Muscle of leg (tissue), 11 donors: ENCODE data around the gene KLHL35. TPM values are rescaled to one million over a fixed set of nuclear protein-coding genes. Genes with fewer than 3 reads are reported as not detected.

ENCODE experiments used
- DNase-seq: peaks from one replicate; pipeline ENCODE4 v3.0.0; 2013
- H3K27ac ChIP-seq: one replicate; pipeline ENCODE4 v1.5.1; 2013; ENCODE audit warnings: mild to moderate bottlenecking, low read length, control low read depth
- H3K27me3 ChIP-seq: one replicate; pipeline ENCODE4 v1.6.1; 2013; ENCODE audit warnings: low read length; ENCODE audit not compliant: control insufficient read depth, insufficient read depth
- H3K36me3 ChIP-seq: one replicate; pipeline ENCODE4 v1.6.1; 2013; ENCODE audit warnings: low read length; ENCODE audit not compliant: control insufficient read depth, insufficient read depth
- H3K4me1 ChIP-seq: one replicate; pipeline ENCODE4 v1.6.1; 2013; ENCODE audit warnings: low read length; ENCODE audit not compliant: control insufficient read depth, insufficient read depth
- H3K4me3 ChIP-seq: one replicate; pipeline ENCODE4 v1.5.1; 2013; ENCODE audit warnings: low read length, control low read depth
- H3K9me3 ChIP-seq: replicated peaks from 2 replicates; pipeline ENCODE4 v1.6.1; 2013; ENCODE audit warnings: low read depth, low read length; ENCODE audit not compliant: control insufficient read depth
- WGBS: methylation state at CpG from one replicate; pipeline ENCODE4 v1.1.5; 2013; ENCODE audit warnings: missing lambda C conversion rate; ENCODE audit not compliant: insufficient coverage; 5-methylcytosine and 5-hydroxymethylcytosine counted together
- polyA plus RNA-seq, 8 donors: library from polyadenylated mRNA; unstranded; fragments of 120-200 nt; gene quantifications; one replicate each; pipeline versions ENCODE4 v1.2.1 to v1.2.3, GENCODE V29; 2013; ENCODE audit warnings: inconsistent platforms in 1 of 8, low replicate concordance in 1 of 8; ENCODE audit not compliant: insufficient read length in 8 of 8, insufficient read depth in 1 of 8
- total RNA-seq: library from RNA; stranded (reverse); fragments of 120-200 nt; gene quantifications from one replicate; pipeline ENCODE4 v1.2.4, GENCODE V29; 2013

The KLHL35 gene
- total and polyA plus RNA-seq, 9 donors = 2.3 to 6.5 (median 4.2) TPM

DNA sequence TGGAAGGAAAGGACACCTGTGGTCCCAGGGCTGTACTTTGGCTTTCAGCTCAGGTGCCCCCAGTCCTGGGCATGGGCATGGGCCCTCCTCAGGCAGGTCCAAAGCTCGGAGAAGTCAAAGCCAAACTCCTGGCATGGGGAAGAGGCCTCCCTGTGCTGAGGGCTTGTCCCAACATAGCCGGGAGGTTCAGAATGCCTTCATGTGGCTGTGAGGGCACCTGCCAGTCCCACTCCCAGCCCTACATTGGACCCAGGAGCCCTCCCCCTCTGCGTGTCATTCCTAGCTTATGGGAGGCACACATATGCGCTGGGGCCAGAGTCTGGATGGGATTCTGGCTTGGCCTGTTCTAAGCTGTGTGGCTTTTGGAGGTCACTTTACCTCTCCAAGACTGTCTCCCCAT, 1.0 kb upstream of the KLHL35 start:
- Histone ChIP-seq H3K4me1 (peaks cover 30% of the 10 kb centered on the region), H3K27ac (no peak overlapping the region), H3K9me3 (peaks cover 5% of the 10 kb centered on the region), H3K4me3 (no peak overlapping the region), H3K27me3 (peaks cover 39% of the 10 kb centered on the region), H3K36me3 (peaks cover 3% of the 10 kb centered on the region)
- no peak for DNase-seq
- WGBS = 70% methylated on average over 2 of the region's 4 CpGs

DNA sequence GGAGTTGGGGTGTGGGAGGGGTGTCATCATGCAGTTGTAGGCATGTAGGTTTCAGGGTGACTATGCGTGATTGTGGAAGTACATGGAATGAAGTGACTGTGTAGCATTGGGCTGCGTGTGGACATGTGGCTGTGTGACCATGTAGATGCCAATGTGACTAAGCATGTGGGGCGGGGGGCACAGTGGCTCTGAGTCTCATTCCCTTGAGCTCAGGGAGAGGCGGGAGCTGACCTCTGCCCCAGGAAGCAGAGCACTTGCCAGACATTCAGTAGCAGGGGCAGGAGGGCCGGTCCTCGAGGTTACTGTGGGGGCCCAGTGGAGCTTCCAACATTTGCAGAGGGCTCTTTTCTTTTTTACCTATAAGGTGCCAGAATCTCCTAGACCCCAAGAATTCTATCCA, 440 bp upstream of the KLHL35 start:
- H3K27me3 ChIP-seq = peaks cover 45% of the 10 kb centered on the region
- DNase-seq = no peak
- peaks cover 3% of the 10 kb centered on the region for H3K36me3 ChIP-seq
- 81% methylated on average over 5 of the region's 6 CpGs for WGBS
- H3K4me1 ChIP-seq = peaks cover 31% of the 10 kb centered on the region
- H3K4me3 ChIP-seq = no peak overlapping the region
- no peak overlapping the region for H3K27ac ChIP-seq
- H3K9me3 ChIP-seq = peaks cover 5% of the 10 kb centered on the region

GRCh38 chr11:75431533-75432525, 1.2 kb downstream of the KLHL35 start:
- Histone ChIP-seq H3K9me3 (peaks cover 5% of the 10 kb centered on the region), H3K4me1 (peaks cover 26% of the 10 kb centered on the region), H3K4me3 (no peak overlapping the region), H3K36me3 (peaks cover 3% of the 10 kb centered on the region), H3K27ac (no peak overlapping the region), H3K27me3 (peaks cover 57% of the 10 kb centered on the region)
- 23% methylated on average over 7 of the region's 16 CpGs for WGBS
- no peak for DNase-seq

GRCh38 chr11:75430714-75431532, 2.1 kb downstream of the KLHL35 start:
- DNase-seq = no peak
- H3K27me3 ChIP-seq = peaks cover 57% of the 10 kb centered on the region
- WGBS = 24% methylated on average over 28 of the region's 32 CpGs
- peak overlapping the region; percentile 21 for H3K4me3 ChIP-seq
- H3K27ac ChIP-seq = no peak overlapping the region
- peaks cover 3% of the 10 kb centered on the region for H3K36me3 ChIP-seq
- peaks cover 5% of the 10 kb centered on the region for H3K9me3 ChIP-seq
- peaks cover 26% of the 10 kb centered on the region for H3K4me1 ChIP-seq

DNA sequence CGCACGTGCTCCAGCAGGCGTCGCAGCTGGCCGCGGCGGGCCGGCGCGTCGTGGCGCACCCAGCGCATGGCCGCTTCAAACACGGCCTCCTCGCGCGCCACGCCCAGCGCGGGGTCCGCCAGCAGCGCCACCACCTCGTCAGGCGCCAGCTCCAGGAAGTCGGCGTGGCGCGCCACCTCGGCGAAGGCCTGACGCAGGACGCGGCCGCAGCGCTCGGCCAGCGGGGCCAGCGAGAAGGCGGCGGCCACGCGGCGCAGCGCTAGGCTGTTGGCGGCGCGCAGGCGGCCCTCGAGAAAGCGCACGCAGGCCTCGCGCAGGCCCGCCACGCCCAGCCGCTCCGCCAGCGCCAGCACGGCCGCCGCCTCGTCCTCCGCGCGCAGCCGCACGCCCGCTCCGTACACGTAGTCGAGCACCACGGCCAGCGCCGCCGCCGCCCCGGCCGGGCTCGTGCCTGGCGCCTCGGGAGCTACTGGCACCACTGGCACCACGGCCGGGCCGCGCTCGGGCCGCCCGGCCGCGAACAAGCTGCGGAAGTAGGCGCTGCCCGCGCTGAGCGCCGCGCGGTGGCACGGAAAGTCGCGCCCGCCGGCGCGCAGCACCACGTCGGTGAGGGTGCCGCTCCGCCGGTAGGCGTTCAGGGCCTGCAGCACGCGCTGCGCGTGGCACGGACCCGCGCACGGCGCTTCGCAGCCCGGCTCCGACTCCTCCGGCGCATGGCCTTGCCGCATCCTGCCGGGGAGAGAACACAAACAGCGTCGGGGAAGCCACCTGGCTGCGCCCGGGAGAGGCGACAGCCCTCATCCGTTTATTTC, 2.9 kb downstream of the KLHL35 start:
- Histone ChIP-seq H3K4me1 (peaks cover 26% of the 10 kb centered on the region), H3K27me3 (peaks cover 57% of the 10 kb centered on the region), H3K27ac (no peak overlapping the region), H3K9me3 (peaks cover 5% of the 10 kb centered on the region), H3K4me3 (peak overlapping the region; percentile 21), H3K36me3 (peaks cover 1% of the 10 kb centered on the region)
- peak; percentile 83 for DNase-seq
- under 1% methylated on average over 134 of the region's 134 CpGs for WGBS

DNA sequence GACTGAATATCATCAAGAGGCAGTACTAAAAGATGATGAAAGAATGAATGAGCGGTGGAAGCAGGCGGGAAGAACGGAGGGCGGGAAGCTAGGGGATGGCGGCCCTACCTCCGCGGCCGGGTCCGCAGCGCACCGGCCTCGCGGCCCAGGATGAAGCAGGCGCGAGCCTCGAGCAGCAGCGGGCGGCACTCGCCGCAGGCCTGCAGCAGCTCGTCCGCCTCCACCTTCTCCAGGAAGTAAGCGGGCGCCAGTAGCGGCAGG, 3.4 kb downstream of the KLHL35 start:
- Histone ChIP-seq H3K36me3 (no peaks in the 10 kb centered on the region), H3K4me3 (no peak overlapping the region), H3K4me1 (peaks cover 26% of the 10 kb centered on the region), H3K9me3 (peaks cover 5% of the 10 kb centered on the region), H3K27ac (no peak overlapping the region), H3K27me3 (peaks cover 57% of the 10 kb centered on the region)
- WGBS = 13% methylated on average over 25 of the region's 25 CpGs
- no peak for DNase-seq

GRCh38 chr11:75428989-75429640, 3.9 kb downstream of the KLHL35 start:
- H3K36me3 ChIP-seq = peaks cover 2% of the 10 kb centered on the region
- peaks cover 27% of the 10 kb centered on the region for H3K4me1 ChIP-seq
- H3K27me3 ChIP-seq = peaks cover 57% of the 10 kb centered on the region
- no peak overlapping the region for H3K27ac ChIP-seq
- no peak overlapping the region for H3K4me3 ChIP-seq
- 74% methylated on average over 16 of the region's 16 CpGs for WGBS
- peaks cover 5% of the 10 kb centered on the region for H3K9me3 ChIP-seq
- DNase-seq = no peak

DNA sequence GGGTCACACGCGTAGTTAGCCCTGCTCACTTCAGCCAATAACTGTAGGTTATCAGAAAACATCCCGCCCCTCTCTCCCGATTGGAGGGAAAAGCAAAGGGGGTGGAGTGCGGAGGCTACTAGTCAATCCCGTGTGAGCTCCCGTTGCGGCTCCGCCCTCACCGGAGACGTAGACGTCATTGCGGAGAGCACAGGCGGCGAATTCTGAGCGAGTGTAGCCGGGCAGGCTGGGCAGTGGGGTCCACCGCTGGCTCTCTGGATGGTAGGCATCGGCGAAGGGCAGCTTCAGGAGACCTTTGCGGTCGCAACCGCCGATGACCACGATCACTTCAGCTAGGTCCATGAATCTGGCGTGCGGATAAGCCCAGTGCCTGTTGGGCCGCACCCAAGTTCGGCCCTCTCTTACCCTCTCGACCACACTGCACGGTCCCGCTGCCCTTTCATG, 4.7 kb downstream of the KLHL35 start:
- Histone ChIP-seq H3K36me3 (peaks cover 5% of the 10 kb centered on the region), H3K27me3 (peaks cover 54% of the 10 kb centered on the region), H3K27ac (peak overlapping the region; percentile 43), H3K4me3 (peak overlapping the region; percentile 34), H3K4me1 (peaks cover 28% of the 10 kb centered on the region), H3K9me3 (peaks cover 5% of the 10 kb centered on the region)
- 48% methylated on average over 27 of the region's 32 CpGs for WGBS
- DNase-seq = peak; percentile 95

GRCh38 chr11:75427181-75427580, 5.8 kb downstream of the KLHL35 start:
- no peak overlapping the region for H3K4me3 ChIP-seq
- peaks cover 25% of the 10 kb centered on the region for H3K4me1 ChIP-seq
- no peak overlapping the region for H3K27ac ChIP-seq
- H3K9me3 ChIP-seq = peaks cover 5% of the 10 kb centered on the region
- DNase-seq = no peak
- H3K36me3 ChIP-seq = peaks cover 13% of the 10 kb centered on the region
- peaks cover 43% of the 10 kb centered on the region for H3K27me3 ChIP-seq
